SK-N-MC (cell line): ENCODE results near the gene BEND6.
A peak's percentile ranks its signal among the peaks of the same experiment; 100 is the strongest.
"Not testable (repeated sequence)": the region's sequence is repeated elsewhere in the genome, so short reads cannot be mapped to it uniquely, and the experiment has no call there.

Experiments used
- EZH2 ChIP-seq: fragments of 200-600 bp; sonication (generic); IDR thresholded peaks from one replicate; pipeline ENCODE4 v1.6.1; 2017; ENCODE audit warnings: antibody characterized with exemption
- FOXP2 ChIP-seq: optimal IDR thresholded peaks from 2 replicates; pipeline ENCODE3; 2011; ENCODE audit warnings: mild to moderate bottlenecking, moderate library complexity; ENCODE audit not compliant: insufficient read depth; ENCODE audit errors: extremely low read length, control extremely low read depth
- POLR2AphosphoS5 ChIP-seq: IDR thresholded peaks from 2 replicates; pipeline ENCODE4 v1.6.1; 2012; ENCODE audit warnings: mild to moderate bottlenecking, low read depth, low read length, borderline replicate concordance

DNA sequence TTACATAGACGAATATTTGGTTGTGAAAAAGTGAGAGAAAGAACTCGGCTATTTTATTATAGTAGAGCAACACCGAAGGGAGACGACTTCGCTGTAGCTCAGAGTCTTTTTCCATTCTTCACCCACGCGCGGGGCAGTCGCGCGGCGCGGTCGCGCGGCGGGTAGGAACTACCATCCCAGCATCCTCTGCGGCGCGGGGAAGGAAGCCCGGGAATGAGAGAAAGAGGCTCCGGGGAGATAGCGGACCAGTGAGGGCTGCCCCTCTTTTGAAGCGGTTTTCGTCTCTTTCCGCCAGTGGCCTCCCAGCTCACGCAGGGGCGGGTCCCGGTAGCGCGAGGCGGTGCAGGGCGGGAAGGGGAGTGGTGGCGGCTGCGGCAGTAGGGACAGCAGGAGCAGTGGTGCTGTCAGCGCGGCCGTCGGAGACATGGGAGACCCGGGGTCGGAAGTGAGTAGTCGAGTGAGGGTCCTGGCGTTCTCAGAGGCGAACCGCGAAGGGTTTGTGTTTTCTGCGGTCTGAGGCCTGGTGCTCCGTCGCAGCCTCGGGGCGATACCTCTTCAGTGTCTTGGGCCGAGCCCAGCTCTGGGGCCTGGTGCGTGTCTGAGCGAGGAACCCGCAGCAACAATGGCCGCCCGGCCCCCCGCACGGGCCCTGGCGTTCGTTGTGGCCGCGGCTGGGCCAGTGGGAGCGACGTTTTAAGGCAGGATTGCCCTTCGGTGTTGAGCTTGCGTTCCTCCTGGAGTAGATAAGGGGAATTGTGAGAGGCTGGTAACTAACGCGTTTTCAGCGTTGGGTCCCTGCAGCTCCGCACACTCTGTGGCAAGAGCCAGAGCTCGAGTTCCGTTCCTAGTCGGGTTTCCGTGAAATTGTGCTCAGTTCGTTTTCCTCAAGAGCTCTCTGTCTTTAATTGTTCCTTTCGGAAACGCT lies 91.7 kb downstream of the BEND6 start, which contains the start of gene KIAA1586:
- TF ChIP-seq EZH2, FOXP2: not testable (repeated sequence)
- TF ChIP-seq POLR2AphosphoS5, result peak; percentile 70; the same call in 1 of the 2 replicates
